Testis (tissue), 2 donors: ENCODE data around the gene RAMP1.

ENCODE experiments used
- POLR2A ChIP-seq: fragments of 450-650 bp; IDR thresholded peaks from one replicate; pipeline ENCODE4 v1.6.1; 2017; ENCODE audit warnings: antibody characterized with exemption, mild to moderate bottlenecking, moderate library complexity
- TF ChIP-seq, protein P1 (sequence below), 3 experiments: fragments of 450-650 bp in 2 of 3; fragments of 200-600 bp in 1 of 3; sonication (generic) in 1 of 3; IDR thresholded peaks; one replicate each; pipeline ENCODE4 v1.5.1; 2016 to 2019; ENCODE audit warnings: antibody characterized with exemption in 3 of 3, mild to moderate bottlenecking in 2 of 3, moderate library complexity in 1 of 3

DNA sequence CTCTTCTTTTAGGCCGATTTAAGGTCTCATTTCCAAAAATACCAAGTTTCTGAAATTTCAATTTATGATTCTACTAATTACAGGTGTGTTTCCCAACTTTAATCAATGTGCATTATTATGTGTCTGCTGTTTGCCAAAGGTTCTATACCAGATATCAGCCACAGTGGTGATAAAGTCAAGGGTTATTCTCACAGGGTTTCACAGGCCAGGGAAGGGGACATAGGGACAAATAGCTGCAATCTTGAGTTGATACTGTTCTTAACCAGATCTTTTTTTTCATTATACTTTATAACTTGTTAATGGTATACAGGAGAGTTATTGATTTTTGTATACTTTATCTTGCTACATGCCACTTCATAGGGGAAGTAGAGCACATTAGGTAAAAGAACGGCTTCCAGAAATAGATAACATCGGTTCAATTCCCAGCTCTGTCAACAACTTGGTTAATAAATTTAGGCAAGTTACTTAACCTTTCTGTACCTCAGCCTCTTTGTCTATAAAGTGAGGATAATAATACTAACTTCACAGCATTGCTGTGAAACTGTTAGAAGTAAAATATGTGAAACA, 31.9 kb upstream of the RAMP1 start:
- TF ChIP-seq POLR2A, result no peak
- TF ChIP-seq, protein P1, sequence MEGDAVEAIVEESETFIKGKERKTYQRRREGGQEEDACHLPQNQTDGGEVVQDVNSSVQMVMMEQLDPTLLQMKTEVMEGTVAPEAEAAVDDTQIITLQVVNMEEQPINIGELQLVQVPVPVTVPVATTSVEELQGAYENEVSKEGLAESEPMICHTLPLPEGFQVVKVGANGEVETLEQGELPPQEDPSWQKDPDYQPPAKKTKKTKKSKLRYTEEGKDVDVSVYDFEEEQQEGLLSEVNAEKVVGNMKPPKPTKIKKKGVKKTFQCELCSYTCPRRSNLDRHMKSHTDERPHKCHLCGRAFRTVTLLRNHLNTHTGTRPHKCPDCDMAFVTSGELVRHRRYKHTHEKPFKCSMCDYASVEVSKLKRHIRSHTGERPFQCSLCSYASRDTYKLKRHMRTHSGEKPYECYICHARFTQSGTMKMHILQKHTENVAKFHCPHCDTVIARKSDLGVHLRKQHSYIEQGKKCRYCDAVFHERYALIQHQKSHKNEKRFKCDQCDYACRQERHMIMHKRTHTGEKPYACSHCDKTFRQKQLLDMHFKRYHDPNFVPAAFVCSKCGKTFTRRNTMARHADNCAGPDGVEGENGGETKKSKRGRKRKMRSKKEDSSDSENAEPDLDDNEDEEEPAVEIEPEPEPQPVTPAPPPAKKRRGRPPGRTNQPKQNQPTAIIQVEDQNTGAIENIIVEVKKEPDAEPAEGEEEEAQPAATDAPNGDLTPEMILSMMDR (IDR thresholded peaks at IDR 0.05), result no peak
